A673 (cell line): ENCODE data around the gene SLIT1. TPM values are rescaled to one million over a fixed set of nuclear protein-coding genes. Genes with fewer than 3 reads are reported as not detected.

Experiments used
- BruUV-seq: library from RNA; stranded (reverse); fragments of 400-500 nt; replicated peaks from 2 replicates; lab custom pipeline; 2021; lab: Mats Ljungman, UMichigan
- CTCF ChIA-PET: fragments of 300-600 bp; sonication (Branson Sonifier 250); formaldehyde crosslinking; loops from one replicate; lab custom pipeline; 2022; ENCODE audit warnings: antibody characterized with exemption; lab: Charles Lee
- POLR2A ChIA-PET: fragments of 300-600 bp; sonication (Branson Sonifier 250); formaldehyde crosslinking; loops from one replicate; lab custom pipeline; 2022; ENCODE audit warnings: antibody characterized with exemption; ENCODE audit not compliant: low non-redundant PET; lab: Charles Lee
- DNase-seq: peaks from one replicate; pipeline ENCODE4 v3.0.0-alpha.2; 2015; ENCODE audit warnings: low spot score
- H3K27ac ChIP-seq: fragments of 200-600 bp; sonication (generic); 2 replicates; pipeline ENCODE4 v1.5.1; 2016; ENCODE audit warnings: mixed run types, low read depth, mild to moderate bottlenecking, mixed read lengths, antibody characterized with exemption, low read length; ENCODE audit not compliant: poor library complexity, severe bottlenecking
- H3K27me3 ChIP-seq: fragments of 200-600 bp; sonication (generic); replicated peaks from 2 replicates; pipeline ENCODE4 v1.6.1; 2017; ENCODE audit warnings: mixed run types, low read depth, mild to moderate bottlenecking, mixed read lengths, antibody characterized with exemption, low read length; ENCODE audit not compliant: insufficient read depth, poor library complexity
- H3K36me3 ChIP-seq: fragments of 200-600 bp; sonication (generic); 2 replicates; pipeline ENCODE4 v1.6.1; 2016; ENCODE audit warnings: mixed run types, mild to moderate bottlenecking, mixed read lengths, antibody characterized with exemption, low read length; ENCODE audit not compliant: insufficient read depth, poor library complexity, severe bottlenecking
- H3K4me1 ChIP-seq: fragments of 200-600 bp; sonication (generic); 2 replicates; pipeline ENCODE4 v1.6.1; 2017; ENCODE audit warnings: mixed run types, mild to moderate bottlenecking, mixed read lengths, antibody characterized with exemption, low read length; ENCODE audit not compliant: insufficient read depth, poor library complexity, severe bottlenecking
- H3K4me3 ChIP-seq: fragments of 200-600 bp; sonication (generic); 2 replicates; pipeline ENCODE4 v1.5.1; 2016; ENCODE audit warnings: low read depth, mixed run types, mild to moderate bottlenecking, mixed read lengths, low read length; ENCODE audit not compliant: poor library complexity, severe bottlenecking
- H3K9me3 ChIP-seq: fragments of 200-600 bp; sonication (generic); 2 replicates; pipeline ENCODE4 v1.6.1; 2016; ENCODE audit warnings: mixed run types, low read depth, mild to moderate bottlenecking, mixed read lengths, antibody characterized with exemption, low read length; ENCODE audit not compliant: poor library complexity, severe bottlenecking
- EZH2 ChIP-seq: fragments of 200-600 bp; sonication (generic); IDR thresholded peaks from 2 replicates; pipeline ENCODE4 v1.6.1; 2017; ENCODE audit warnings: borderline replicate concordance, low read depth, mild to moderate bottlenecking, mixed read lengths, antibody characterized with exemption, low read length; ENCODE audit not compliant: poor library complexity, severe bottlenecking
- intact Hi-C: fragments of 100-400 bp; cut with micrococcal nuclease; formaldehyde crosslinking; loops from one replicate; pipeline ENCODE4 v1.10.0; 2022; ENCODE audit not compliant: unreplicated experiment
- total RNA-seq: library from RNA; stranded (reverse); gene quantifications from 2 replicates; pipeline ENCODE4 v1.2.3, GENCODE V29; 2021
- TF ChIP-seq, protein P1 (sequence below): fragments of 300-800, 200-600 bp; sonication (generic); conservative IDR thresholded peaks from 2 replicates; pipeline ENCODE4 v1.5.1; 2017; ENCODE audit warnings: low read depth, mild to moderate bottlenecking, antibody characterized with exemption, low read length, moderate library complexity, mixed read lengths

SLIT1 gene
- total RNA-seq, 1 experiment from 2014 or later, result 0.43 TPM

DNA sequence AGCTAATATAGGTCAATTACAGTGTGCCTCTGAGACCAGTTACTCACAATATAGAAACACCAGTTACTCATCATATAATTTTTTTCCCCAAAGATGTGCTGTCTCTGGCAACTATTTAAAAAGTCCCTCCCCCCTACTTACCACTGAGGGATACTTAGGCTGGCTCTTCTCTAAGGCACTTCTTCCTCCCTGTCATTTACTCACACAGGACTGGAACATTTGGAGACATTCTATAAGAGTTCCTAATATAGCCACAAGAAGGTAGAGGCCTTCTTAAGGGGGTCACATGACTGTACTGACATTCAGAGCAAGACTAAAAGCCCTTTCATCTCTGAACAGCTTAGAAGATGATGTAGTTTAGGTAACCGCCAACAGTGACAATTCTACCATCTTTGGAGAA is 44.4 kb upstream of the SLIT1 start:
- intact Hi-C loops, result no loop called here
- ChIA-PET CTCF (no interaction called here), POLR2A (no interaction called here)
- Histone ChIP-seq H3K4me3 (no peak overlapping the region), H3K36me3 (peaks cover 60% of the 10 kb centered on the region), H3K9me3 (no peaks in the 10 kb centered on the region), H3K27ac (no peak overlapping the region), H3K4me1 (no peaks in the 10 kb centered on the region), H3K27me3 (no peaks in the 10 kb centered on the region)
- TF ChIP-seq, protein P1, sequence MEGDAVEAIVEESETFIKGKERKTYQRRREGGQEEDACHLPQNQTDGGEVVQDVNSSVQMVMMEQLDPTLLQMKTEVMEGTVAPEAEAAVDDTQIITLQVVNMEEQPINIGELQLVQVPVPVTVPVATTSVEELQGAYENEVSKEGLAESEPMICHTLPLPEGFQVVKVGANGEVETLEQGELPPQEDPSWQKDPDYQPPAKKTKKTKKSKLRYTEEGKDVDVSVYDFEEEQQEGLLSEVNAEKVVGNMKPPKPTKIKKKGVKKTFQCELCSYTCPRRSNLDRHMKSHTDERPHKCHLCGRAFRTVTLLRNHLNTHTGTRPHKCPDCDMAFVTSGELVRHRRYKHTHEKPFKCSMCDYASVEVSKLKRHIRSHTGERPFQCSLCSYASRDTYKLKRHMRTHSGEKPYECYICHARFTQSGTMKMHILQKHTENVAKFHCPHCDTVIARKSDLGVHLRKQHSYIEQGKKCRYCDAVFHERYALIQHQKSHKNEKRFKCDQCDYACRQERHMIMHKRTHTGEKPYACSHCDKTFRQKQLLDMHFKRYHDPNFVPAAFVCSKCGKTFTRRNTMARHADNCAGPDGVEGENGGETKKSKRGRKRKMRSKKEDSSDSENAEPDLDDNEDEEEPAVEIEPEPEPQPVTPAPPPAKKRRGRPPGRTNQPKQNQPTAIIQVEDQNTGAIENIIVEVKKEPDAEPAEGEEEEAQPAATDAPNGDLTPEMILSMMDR, result no peak
- TF ChIP-seq EZH2, result no peak
- no TSS peak for BruUV-seq
- no peak for DNase-seq

DNA sequence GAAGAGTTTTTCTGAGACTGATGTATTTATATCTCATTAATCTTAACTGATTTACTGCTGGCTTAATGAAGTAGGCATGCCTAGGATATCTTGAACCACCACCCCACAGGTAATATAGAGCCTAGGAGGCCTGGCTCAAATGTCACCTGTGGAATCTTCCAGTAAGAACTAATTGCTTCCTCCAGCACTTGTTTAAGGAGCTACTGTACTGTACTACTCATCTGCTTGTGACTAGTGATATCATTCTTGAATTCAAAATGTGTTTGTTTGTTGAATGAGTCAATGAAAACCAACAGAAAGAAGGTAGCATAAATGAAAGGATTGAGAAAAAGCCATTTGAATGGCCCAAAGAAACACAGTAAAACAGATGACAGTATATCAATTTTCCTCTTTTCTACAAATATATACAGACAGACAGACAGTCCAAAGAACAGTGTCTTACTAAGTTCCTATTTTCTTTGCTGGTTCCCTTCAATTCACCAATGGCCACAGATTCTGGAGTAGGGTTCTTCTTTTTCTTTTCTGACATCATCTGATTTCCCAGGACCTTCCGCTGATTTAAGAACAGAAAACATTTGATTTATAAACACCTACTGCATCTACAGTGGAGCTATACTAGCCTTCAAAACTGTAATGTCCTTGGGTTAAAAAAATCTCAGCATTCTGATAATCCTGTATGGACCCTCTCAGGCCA is 43.7 kb upstream of the SLIT1 start:
- no peaks in the 10 kb centered on the region for H3K27me3 ChIP-seq
- no peak overlapping the region for H3K27ac ChIP-seq
- CTCF ChIA-PET, result no interaction called here
- no peak for DNase-seq
- peaks cover 65% of the 10 kb centered on the region for H3K36me3 ChIP-seq
- H3K4me3 ChIP-seq, result no peak overlapping the region
- no peaks in the 10 kb centered on the region for H3K4me1 ChIP-seq
- TF ChIP-seq, protein P1, result no peak
- no peak for TF ChIP-seq EZH2
- POLR2A ChIA-PET, result no interaction called here
- no peaks in the 10 kb centered on the region for H3K9me3 ChIP-seq
- BruUV-seq, result no TSS peak
- intact Hi-C loops, result no loop called here

DNA sequence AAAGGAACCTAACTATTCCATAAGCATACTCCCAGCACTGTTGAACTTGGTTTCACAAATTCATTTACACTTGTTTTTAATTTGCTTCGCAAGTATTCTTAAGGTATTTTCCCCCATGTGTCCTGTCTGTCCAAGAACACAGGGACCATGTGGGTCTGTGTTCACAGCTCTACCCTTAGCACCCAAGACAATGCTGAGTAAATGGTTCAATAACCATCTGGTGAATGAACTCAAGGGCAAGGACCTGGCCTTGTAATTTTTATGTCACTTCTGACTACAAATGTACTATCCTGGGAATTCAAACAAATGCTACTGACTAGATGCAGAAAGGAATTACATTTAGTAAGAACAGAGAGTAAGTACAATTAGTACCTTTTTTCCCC is 43.0 kb upstream of the SLIT1 start:
- BruUV-seq, result no TSS peak

More for the DNA sequence above, 43.0 kb upstream of the SLIT1 start:
- H3K27me3 ChIP-seq, result no peaks in the 10 kb centered on the region
- DNase-seq, result no peak
- POLR2A ChIA-PET, result no interaction called here
- peaks cover 70% of the 10 kb centered on the region for H3K36me3 ChIP-seq
- intact Hi-C loops, result no loop called here
- H3K4me1 ChIP-seq, result no peaks in the 10 kb centered on the region
- CTCF ChIA-PET, result no interaction called here
- no peaks in the 10 kb centered on the region for H3K9me3 ChIP-seq
- no peak overlapping the region for H3K4me3 ChIP-seq
- H3K27ac ChIP-seq, result no peak overlapping the region
- TF ChIP-seq, protein P1, result no peak
- no peak for TF ChIP-seq EZH2
